K562 (cell line): ENCODE results near the gene KRTAP4-12. TPM values are rescaled to one million over a fixed set of nuclear protein-coding genes. Genes with fewer than 3 reads are reported as not detected.

Source experiments
- ATAC-seq: fragments of 200-7000 bp; cut with Tn5 transposase; 3 replicates; pipeline ENCODE4 v1.9.1; 2020; ENCODE audit warnings: moderate library complexity
- BruUV-seq: library from RNA; stranded (reverse); fragments of 400-500 nt; replicated peaks from 2 replicates; lab custom pipeline; 2021; lab: Mats Ljungman, UMichigan
- CTCF ChIA-PET: fragments of 300-600 bp; formaldehyde crosslinking; extraction: SDS; loops from one replicate; lab custom pipeline; 2021; ENCODE audit warnings: low intra/inter-chr PET ratio; lab: Yijun Ruan, JAX
- POLR2A ChIA-PET: fragments of 300-600, 350-650 bp; sonication (Branson Sonifier 250); formaldehyde crosslinking; extraction: SDS; loops from one replicate; lab custom pipeline; 2021; ENCODE audit warnings: antibody characterized with exemption, inconsistent platforms; lab: Yijun Ruan, JAX
- DNase-seq, 4 experiments: peaks; one replicate each; pipeline versions ENCODE4 v3.0.0 to v3.0.0-alpha.2; 2011 to 2018; ENCODE audit warnings: low spot score in 3 of 4, mixed read lengths in 3 of 4; ENCODE audit errors: extremely low read depth in 1 of 4
- FAIRE-seq: peaks from 2 replicates; lab custom pipeline; 2011; peaks lifted over from hg19 to GRCh38; lab: Jason Lieb, UNC
- H2AFZ ChIP-seq: 2 replicates; pipeline ENCODE4 v1.6.0; 2011; ENCODE audit warnings: low read depth, low read length, control low read depth, inconsistent platforms
- H3K27ac ChIP-seq: fragments of 200-600 bp; 3 replicates; pipeline ENCODE4 v1.8.0; 2011; ENCODE audit warnings: low read depth, mild to moderate bottlenecking, control low read depth, inconsistent platforms, low read length, moderate library complexity, mixed read lengths; ENCODE audit errors: extremely low read depth
- H3K27me3 ChIP-seq, 2 experiments: fragments of 300-600 bp in 1 of 2; 2 replicates in 1 of 2; 3 replicates in 1 of 2; pipeline versions ENCODE4 v1.6.0 to v1.8.0; 2011; ENCODE audit warnings: inconsistent platforms in 2 of 2, low read length in 2 of 2, mild to moderate bottlenecking in 1 of 2, mixed read lengths in 1 of 2, moderate library complexity in 1 of 2; ENCODE audit not compliant: control insufficient read depth in 2 of 2, insufficient read depth in 2 of 2
- H3K36me3 ChIP-seq: fragments of 300-600 bp; 3 replicates; pipeline ENCODE4 v1.8.0; 2011; ENCODE audit warnings: mild to moderate bottlenecking, low read length, inconsistent platforms; ENCODE audit not compliant: control insufficient read depth, insufficient read depth
- H3K4me1 ChIP-seq, 2 experiments: fragments of 200-600 bp in 1 of 2; replicated peaks in 1 of 2; 2 replicates in 1 of 2; 3 replicates in 1 of 2; pipeline versions ENCODE4 v1.5.1 to v1.8.0; 2011; ENCODE audit warnings: inconsistent platforms in 2 of 2, low read length in 2 of 2, mild to moderate bottlenecking in 1 of 2, mixed read lengths in 1 of 2, moderate library complexity in 1 of 2; ENCODE audit not compliant: control insufficient read depth in 2 of 2, insufficient read depth in 2 of 2
- H3K4me2 ChIP-seq: 2 replicates; pipeline ENCODE4 v1.6.1; 2011; ENCODE audit warnings: low read length, control low read depth, inconsistent platforms, mixed read lengths; ENCODE audit not compliant: insufficient read depth
- H3K4me3 ChIP-seq: fragments of 200-600 bp; sonication (generic), shearing (Covaris generic); 2 replicates; pipeline ENCODE4 v1.5.1; 2016; ENCODE audit warnings: control low read depth, inconsistent platforms
- H3K79me2 ChIP-seq: fragments of 200-600 bp; 3 replicates; pipeline ENCODE4 v1.8.0; 2011; ENCODE audit warnings: low read length, inconsistent platforms; ENCODE audit not compliant: control insufficient read depth, insufficient read depth
- H3K9ac ChIP-seq, 2 experiments: 2 replicates each; pipeline versions ENCODE4 v1.6.0 to v1.6.1; 2011; ENCODE audit warnings: low read depth in 2 of 2, low read length in 2 of 2, control low read depth in 1 of 2, inconsistent platforms in 1 of 2, mild to moderate bottlenecking in 1 of 2, mixed read lengths in 1 of 2; ENCODE audit not compliant: insufficient read depth in 1 of 2
- H3K9me1 ChIP-seq: one replicate; pipeline ENCODE4 v1.6.0; 2011; ENCODE audit warnings: inconsistent platforms, mild to moderate bottlenecking, low read length, moderate library complexity; ENCODE audit not compliant: control insufficient read depth, insufficient read depth
- H3K9me3 ChIP-seq: replicated peaks from 2 replicates; pipeline ENCODE4 v1.5.1; 2011; ENCODE audit warnings: low read depth, low read length, inconsistent platforms; ENCODE audit not compliant: control insufficient read depth, insufficient read depth
- H4K20me1 ChIP-seq: replicated peaks from 2 replicates; pipeline ENCODE4 v1.6.1; 2011; ENCODE audit warnings: low read length, inconsistent platforms, mixed read lengths; ENCODE audit not compliant: control insufficient read depth, insufficient read depth
- ATF3 ChIP-seq, 2 experiments: fragments of 450-650 bp in 1 of 2; sonication (generic) in 1 of 2; formaldehyde crosslinking in 1 of 2; IDR thresholded peaks in 1 of 2; conservative IDR thresholded peaks in 1 of 2; 2 replicates each; pipeline versions ENCODE4 v1.6.1 to v1.8.1; 2016 to 2023; ENCODE audit warnings: mild to moderate bottlenecking in 2 of 2, moderate library complexity in 2 of 2, inconsistent platforms in 1 of 2, missing genetic modification reagents in 1 of 2
- CSDE1 ChIP-seq, 2 experiments: fragments of 450-650 bp; IDR thresholded peaks; 2 replicates each; pipeline ENCODE4 v1.6.1; 2016; ENCODE audit warnings: mild to moderate bottlenecking in 1 of 2
- ELF2 ChIP-seq: fragments of 250-450 bp; sonication (Bioruptor Pico); IDR thresholded peaks from 2 replicates; pipeline ENCODE4 v1.5.0; 2021; ENCODE audit warnings: mild to moderate bottlenecking
- KDM5B ChIP-seq: fragments of 200-600 bp; sonication (generic); IDR thresholded peaks from 2 replicates; pipeline ENCODE4 v1.6.1; 2012; ENCODE audit warnings: low read depth, mild to moderate bottlenecking, moderate library complexity, low read length, control low read depth, inconsistent platforms; ENCODE audit not compliant: insufficient replicate concordance
- NFRKB ChIP-seq: fragments of 450-650 bp; IDR thresholded peaks from 2 replicates; pipeline ENCODE4 v1.6.1; 2016; ENCODE audit warnings: low read depth
- POLR2H ChIP-seq: IDR thresholded peaks from 2 replicates; pipeline ENCODE4 v1.6.1; 2016; ENCODE audit warnings: missing genetic modification characterization, low read depth, mild to moderate bottlenecking, control low read depth, missing compliant biosample characterization, moderate library complexity
- PURB ChIP-seq: sonication (generic); formaldehyde crosslinking; IDR thresholded peaks from 2 replicates; pipeline ENCODE4 v1.9.0; 2021; ENCODE audit warnings: low read depth, mild to moderate bottlenecking, missing genetic modification reagents
- TBL1XR1 ChIP-seq, 2 experiments: IDR thresholded peaks; 2 replicates each; pipeline ENCODE4 v1.6.1; 2012; ENCODE audit warnings: improper control_type of control experiment in 2 of 2, low read length in 2 of 2, mild to moderate bottlenecking in 1 of 2
- ZNF134 ChIP-seq: fragments of 250-450 bp; sonication (Bioruptor Pico); conservative IDR thresholded peaks from 2 replicates; pipeline ENCODE4 v1.4.0; 2020
- ZNF76 ChIP-seq: fragments of 250-450 bp; sonication (Bioruptor Pico); IDR thresholded peaks from 2 replicates; pipeline ENCODE4 v1.4.0; 2020; ENCODE audit warnings: mild to moderate bottlenecking, moderate library complexity, borderline replicate concordance
- WGBS: fragments of 100-300 bp; shearing (Covaris generic); methylation state at CpG from one replicate; pipeline ENCODE4 v1.1.6; 2016; ENCODE audit warnings: low coverage, mixed read lengths; ENCODE audit not compliant: insufficient coverage; ENCODE audit errors: missing lambda C conversion rate; 5-methylcytosine and 5-hydroxymethylcytosine counted together
- in situ Hi-C: fragments of 300-500 bp; cut with MboI; formaldehyde crosslinking; loops from 4 replicates; pipeline ENCODE4 v1.15.0; 2018; ENCODE audit warnings: inconsistent platforms, mixed read lengths
- intact Hi-C: fragments of 100-400 bp; cut with micrococcal nuclease; formaldehyde crosslinking; loops from 2 replicates; pipeline ENCODE4 v1.14.2; 2022
- polyA plus RNA-seq, 8 experiments: library from polyadenylated mRNA; depleted of rRNA in 4 of 8; stranded (reverse) in 5 of 8; unstranded in 3 of 8; fragments of >200 nt; fragmentation: Nextera tagmentation in 2 of 8; fragmentation: Illumina TruSeq in 1 of 8; extraction: Ambion mirVana in 2 of 8; extraction: Trizol in 1 of 8; gene quantifications; 2 replicates each; pipeline versions ENCODE4 v1.2.1 to v1.2.3, GENCODE V29; 2011 to 2014; ENCODE audit warnings: inconsistent platforms in 1 of 8, missing spikeins in 1 of 8
- total RNA-seq, 7 experiments: library from RNA; depleted of rRNA in 6 of 7; stranded (reverse); fragments of >200 nt in 6 of 7; fragmentation: Illumina TruSeq in 2 of 7; extraction: Trizol in 2 of 7; gene quantifications; 2 replicates each; pipeline versions ENCODE4 v1.2.1 to v1.2.3, GENCODE V29; 2011 to 2021; ENCODE audit warnings: low replicate concordance in 1 of 7
- TF ChIP-seq, protein P1 (sequence below): sonication (generic); formaldehyde crosslinking; IDR thresholded peaks from 2 replicates; pipeline ENCODE4 v1.5.0; 2020; ENCODE audit warnings: missing genetic modification reagents
- TF ChIP-seq, protein P2 (sequence below): fragments of 250-450 bp; sonication (Bioruptor Pico); IDR thresholded peaks from 2 replicates; pipeline ENCODE4 v1.5.0; 2021; ENCODE audit warnings: mild to moderate bottlenecking, moderate library complexity

KRTAP4-12 gene
- total and polyA plus RNA-seq, 9 of the 15 experiments (the other 6 are each of a cell fraction or from before 2014, with no cell fraction given): not detected

- no peaks in the 10 kb centered on the region for H4K20me1 ChIP-seq
- ChIA-PET POLR2A (no interaction called here), CTCF (no interaction called here)
- no peak for ATAC-seq
- H2AFZ ChIP-seq: no peak within 1 kb of the TSS
- intact Hi-C loops: no loop called here
- in situ Hi-C loops: no loop called here
- H3K4me2 ChIP-seq: no peak within 1 kb of the TSS
- no peaks in the 10 kb centered on the region for H3K4me1 ChIP-seq
- no peak within 1 kb of the TSS for H3K4me3 ChIP-seq
- FAIRE-seq: no peak
- H3K9ac ChIP-seq: no peak within 1 kb of the TSS
- TF ChIP-seq, protein P1, sequence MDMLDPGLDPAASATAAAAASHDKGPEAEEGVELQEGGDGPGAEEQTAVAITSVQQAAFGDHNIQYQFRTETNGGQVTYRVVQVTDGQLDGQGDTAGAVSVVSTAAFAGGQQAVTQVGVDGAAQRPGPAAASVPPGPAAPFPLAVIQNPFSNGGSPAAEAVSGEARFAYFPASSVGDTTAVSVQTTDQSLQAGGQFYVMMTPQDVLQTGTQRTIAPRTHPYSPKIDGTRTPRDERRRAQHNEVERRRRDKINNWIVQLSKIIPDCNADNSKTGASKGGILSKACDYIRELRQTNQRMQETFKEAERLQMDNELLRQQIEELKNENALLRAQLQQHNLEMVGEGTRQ: no peak
- TF ChIP-seq CSDE1 (IDR thresholded peaks at IDR 0.05) (no peak), ZNF76 (CRISPR knock-in tag) (no peak), PURB (CRISPR knock-in tag) (no peak), ZNF134 (CRISPR knock-in tag) (no peak), POLR2H (no peak), TBL1XR1 (IDR thresholded peaks at IDR 0.05; ENCODE audit: low read length in 2 of 2) (no peak), NFRKB (no peak), ELF2 (no peak), KDM5B (no peak), ATF3 (IDR thresholded peaks at IDR 0.05) (no peak), ATF3 (CRISPR knock-in tag; conservative IDR thresholded peaks at IDR 0.05) (no peak)
- TF ChIP-seq, protein P2, sequence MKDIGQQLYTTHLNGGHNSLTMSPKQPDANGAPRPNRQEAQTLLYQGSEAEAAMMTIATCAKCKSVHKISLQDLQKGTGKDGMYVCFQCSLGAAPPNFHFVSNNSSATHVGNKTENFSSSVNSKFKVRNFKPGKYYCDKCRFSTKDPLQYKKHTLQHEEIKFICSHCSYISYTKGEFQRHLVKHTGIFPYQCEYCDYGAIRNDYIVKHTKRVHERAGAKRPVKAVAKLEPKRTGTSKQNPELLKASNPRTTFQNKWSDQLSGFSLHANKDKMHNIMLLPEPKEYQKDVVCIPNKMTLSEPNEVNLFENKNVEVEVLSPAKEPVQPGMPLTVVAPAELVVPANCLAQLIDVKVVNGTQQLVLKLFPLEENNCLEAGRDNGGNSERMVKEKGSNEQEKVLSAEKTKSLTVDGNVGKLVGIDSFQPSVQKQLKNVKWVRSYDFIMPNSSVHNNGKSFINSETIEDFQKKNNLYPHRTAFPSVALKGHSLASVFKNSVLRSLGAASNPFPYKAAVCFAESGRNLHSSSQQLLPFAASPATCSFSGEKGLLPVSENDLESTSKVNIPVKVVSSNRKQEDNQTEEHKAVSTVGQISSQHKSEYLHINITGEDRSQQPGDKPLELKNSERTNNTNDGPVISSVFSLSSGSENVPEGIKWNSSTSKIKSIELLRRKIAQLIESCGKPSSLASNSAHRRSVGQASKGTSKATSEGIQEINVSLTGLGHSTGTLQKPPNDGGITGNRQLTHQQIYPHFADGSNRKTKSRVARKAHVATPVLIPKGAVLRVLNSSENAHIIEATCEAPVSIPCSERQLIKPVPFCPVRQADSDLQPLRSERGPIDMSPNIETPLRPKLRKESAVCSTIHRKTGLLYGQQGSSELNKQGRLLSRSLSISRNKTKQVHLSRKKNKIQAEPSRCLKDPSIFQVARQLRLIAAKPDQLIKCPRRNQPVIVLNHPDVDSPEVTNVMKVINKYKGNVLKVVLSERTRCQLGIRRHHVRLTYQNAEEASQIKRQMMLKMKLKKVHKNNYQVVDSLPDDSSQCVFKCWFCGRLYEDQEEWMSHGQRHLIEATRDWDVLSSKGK (CRISPR knock-in tag): no peak
- H3K27me3 ChIP-seq: peaks cover 0 to 7% of the 10 kb centered on the region in 2 experiments; a peak in 1 of 5 replicates
- H3K9me3 ChIP-seq: no peaks in the 10 kb centered on the region
- no TSS peak for BruUV-seq
- H3K9me1 ChIP-seq: no peaks in the 10 kb centered on the region
- 2% methylated on average over 4 of the region's 4 CpGs for WGBS
- no peak for DNase-seq
- H3K36me3 ChIP-seq: no peaks in the 10 kb centered on the region
- no peaks in the 10 kb centered on the region for H3K79me2 ChIP-seq
- H3K27ac ChIP-seq: no peak within 1 kb of the TSS
Observed at GRCh38 chr17:41098042-41098441, 25.9 kb downstream of the KRTAP4-12 start, which contains the start of gene KRTAP4-8. KRTAP4-8 (minus strand) TSS chr17:41098142; CDS start chr17:41098084, 58 bp downstream.
